ENCODE measurements around the gene RASAL2.

DNA sequence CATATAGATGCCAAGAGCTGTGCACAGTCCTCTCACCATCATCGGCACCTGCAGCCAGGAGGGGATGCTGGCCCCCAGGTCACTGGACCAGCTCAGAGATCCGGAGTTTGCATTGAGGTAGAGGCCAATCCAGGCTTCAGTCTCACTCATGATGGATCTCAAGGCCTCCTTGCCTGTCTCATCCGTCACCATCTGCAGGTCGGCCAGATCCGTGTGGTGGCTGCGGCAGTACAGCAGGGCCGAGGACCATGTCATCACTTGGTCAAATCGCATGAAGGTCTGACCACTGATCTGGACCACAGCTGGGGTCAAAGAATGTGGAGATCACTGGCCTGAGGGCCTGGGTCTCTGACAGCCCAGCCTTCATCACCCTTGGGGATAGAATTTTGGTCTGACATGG lies 396.2 kb downstream of the RASAL2 start:
- TF ChIP-seq, protein P1, sequence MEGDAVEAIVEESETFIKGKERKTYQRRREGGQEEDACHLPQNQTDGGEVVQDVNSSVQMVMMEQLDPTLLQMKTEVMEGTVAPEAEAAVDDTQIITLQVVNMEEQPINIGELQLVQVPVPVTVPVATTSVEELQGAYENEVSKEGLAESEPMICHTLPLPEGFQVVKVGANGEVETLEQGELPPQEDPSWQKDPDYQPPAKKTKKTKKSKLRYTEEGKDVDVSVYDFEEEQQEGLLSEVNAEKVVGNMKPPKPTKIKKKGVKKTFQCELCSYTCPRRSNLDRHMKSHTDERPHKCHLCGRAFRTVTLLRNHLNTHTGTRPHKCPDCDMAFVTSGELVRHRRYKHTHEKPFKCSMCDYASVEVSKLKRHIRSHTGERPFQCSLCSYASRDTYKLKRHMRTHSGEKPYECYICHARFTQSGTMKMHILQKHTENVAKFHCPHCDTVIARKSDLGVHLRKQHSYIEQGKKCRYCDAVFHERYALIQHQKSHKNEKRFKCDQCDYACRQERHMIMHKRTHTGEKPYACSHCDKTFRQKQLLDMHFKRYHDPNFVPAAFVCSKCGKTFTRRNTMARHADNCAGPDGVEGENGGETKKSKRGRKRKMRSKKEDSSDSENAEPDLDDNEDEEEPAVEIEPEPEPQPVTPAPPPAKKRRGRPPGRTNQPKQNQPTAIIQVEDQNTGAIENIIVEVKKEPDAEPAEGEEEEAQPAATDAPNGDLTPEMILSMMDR (IDR thresholded peaks at IDR 0.05): no peak
- TF ChIP-seq POLR2A (IDR thresholded peaks at IDR 0.05): no peak

Data from adrenal gland (tissue), 5 donors.